SU-DHL-6 (cell line): Measurements from ENCODE around the gene RACGAP1.

ENCODE experiments used
- H2AFZ ChIP-seq: fragments of 200-600 bp; sonication (generic); 2 replicates; pipeline ENCODE4 v1.6.1; 2014; ENCODE audit warnings: low read depth, mild to moderate bottlenecking, moderate library complexity, mixed read lengths, antibody characterized with exemption, low read length; ENCODE audit not compliant: severe bottlenecking
- H3F3A ChIP-seq: fragments of 200-600 bp; shearing (Covaris generic); 2 replicates; pipeline ENCODE4 v1.6.0; 2016; ENCODE audit warnings: antibody characterized with exemption, mild to moderate bottlenecking; ENCODE audit not compliant: insufficient read depth
- H3K27ac ChIP-seq: fragments of 200-600 bp; sonication (generic); 2 replicates; pipeline ENCODE4 v1.5.1; 2016; ENCODE audit warnings: low read depth, mild to moderate bottlenecking, low read length, moderate library complexity, mixed read lengths
- H3K27me3 ChIP-seq: fragments of 200-600 bp; sonication (generic), shearing (Covaris generic); 2 replicates; pipeline ENCODE4 v1.6.0; 2014; ENCODE audit warnings: mild to moderate bottlenecking, low read length
- H3K36me3 ChIP-seq: fragments of 200-600 bp; sonication (generic); 2 replicates; pipeline ENCODE4 v1.6.1; 2014; ENCODE audit warnings: mild to moderate bottlenecking, low read length, mixed read lengths
- H3K4me2 ChIP-seq: fragments of 300-600, 200-600 bp; shearing (Covaris generic), sonication (generic); 2 replicates; pipeline ENCODE4 v1.6.0; 2014; ENCODE audit warnings: low read length, low read depth, mild to moderate bottlenecking; ENCODE audit not compliant: poor library complexity, severe bottlenecking
- H3K4me3 ChIP-seq: fragments of 200-600 bp; sonication (generic); 2 replicates; pipeline ENCODE4 v1.5.1; 2014; ENCODE audit warnings: antibody characterized with exemption, low read length, mild to moderate bottlenecking, mixed read lengths; ENCODE audit not compliant: insufficient read depth, poor library complexity, severe bottlenecking
- H3K79me2 ChIP-seq: fragments of 200-600 bp; sonication (generic); 2 replicates; pipeline ENCODE4 v1.6.1; 2014; ENCODE audit warnings: mild to moderate bottlenecking, low read length, moderate library complexity; ENCODE audit not compliant: insufficient read depth
- H3K9ac ChIP-seq: fragments of 200-600 bp; sonication (generic); 2 replicates; pipeline ENCODE4 v1.7.0; 2014; ENCODE audit warnings: mild to moderate bottlenecking, low read length
- H3K9me2 ChIP-seq: fragments of 200-600 bp; sonication (generic); replicated peaks from 2 replicates; pipeline ENCODE4 v1.6.1; 2014; ENCODE audit warnings: low read length; ENCODE audit not compliant: insufficient read depth
- H3K9me3 ChIP-seq: fragments of 200-600 bp; sonication (generic); 2 replicates; pipeline ENCODE4 v1.6.1; 2014; ENCODE audit warnings: low read length, mixed read lengths; ENCODE audit not compliant: insufficient read depth
- H4K20me1 ChIP-seq: fragments of 200-600 bp; sonication (generic); 2 replicates; pipeline ENCODE4 v1.6.1; 2014; ENCODE audit warnings: low read depth, mild to moderate bottlenecking, antibody characterized with exemption, low read length, moderate library complexity, mixed read lengths
- CTCF ChIP-seq: fragments of 200-600 bp; sonication (generic); IDR thresholded peaks from one replicate; pipeline ENCODE4 v1.5.1; 2017; ENCODE audit warnings: antibody characterized with exemption, mild to moderate bottlenecking, low read length, moderate library complexity; ENCODE audit not compliant: insufficient read depth, poor library complexity, severe bottlenecking
- EZH2phosphoT487 ChIP-seq: fragments of 200-600 bp; sonication (generic), shearing (Covaris generic); conservative IDR thresholded peaks from 2 replicates; pipeline ENCODE4 v1.6.1; 2018; ENCODE audit warnings: mild to moderate bottlenecking, antibody characterized with exemption, low read length, moderate library complexity, mixed read lengths

RACGAP1 gene

GRCh38 chr12:50018154-50018553 is 7.1 kb downstream of the RACGAP1 start:
- Histone ChIP-seq H3K9me2 (no peaks in the 10 kb centered on the region), H3K36me3 (peaks cover 26% of the 10 kb centered on the region; the same call in 1 of the 2 replicates), H3K9me3 (no peaks in the 10 kb centered on the region), H3K27me3 (no peaks in the 10 kb centered on the region), H4K20me1 (peaks cover 25% of the 10 kb centered on the region), H3K27ac (no peak overlapping the region), H2AFZ (no peak overlapping the region), H3K4me3 (no peak overlapping the region), H3K4me2 (no peak overlapping the region), H3F3A (no peaks in the 10 kb centered on the region; the same call in 1 of the 2 replicates), H3K79me2 (peaks cover 93% of the 10 kb centered on the region), H3K9ac (no peak overlapping the region)
- TF ChIP-seq EZH2phosphoT487: no peak
- no peak for TF ChIP-seq CTCF

GRCh38 chr12:50017641-50018040 is 7.7 kb downstream of the RACGAP1 start:
- TF ChIP-seq EZH2phosphoT487 (no peak), CTCF (no peak)

GRCh38 chr12:50016501-50017475 is 8.5 kb downstream of the RACGAP1 start:
- H2AFZ ChIP-seq: no peak overlapping the region
- no peak for TF ChIP-seq CTCF
- TF ChIP-seq EZH2phosphoT487: no peak
- H3F3A ChIP-seq: no peaks in the 10 kb centered on the region
- peaks cover 26% of the 10 kb centered on the region; the same call in 1 of the 2 replicates for H3K36me3 ChIP-seq
- H3K79me2 ChIP-seq: peaks cover 82% of the 10 kb centered on the region
- no peaks in the 10 kb centered on the region for H3K9me3 ChIP-seq
- no peak overlapping the region for H3K27ac ChIP-seq
- no peaks in the 10 kb centered on the region for H3K27me3 ChIP-seq
- no peaks in the 10 kb centered on the region for H3K9me2 ChIP-seq
- peaks cover 25% of the 10 kb centered on the region for H4K20me1 ChIP-seq
- H3K4me2 ChIP-seq: no peak overlapping the region
- H3K4me3 ChIP-seq: no peak overlapping the region
- H3K9ac ChIP-seq: no peak overlapping the region

More at GRCh38 chr12:50017641-50018040, 7.7 kb downstream of the RACGAP1 start:
- Histone ChIP-seq H3K9ac (no peak overlapping the region), H3K27me3 (no peaks in the 10 kb centered on the region), H3K36me3 (peaks cover 26% of the 10 kb centered on the region; the same call in 1 of the 2 replicates), H2AFZ (no peak overlapping the region), H3K9me3 (no peaks in the 10 kb centered on the region), H4K20me1 (peaks cover 25% of the 10 kb centered on the region), H3K79me2 (peaks cover 91% of the 10 kb centered on the region), H3F3A (no peaks in the 10 kb centered on the region), H3K9me2 (no peaks in the 10 kb centered on the region), H3K27ac (no peak overlapping the region), H3K4me2 (no peak overlapping the region), H3K4me3 (no peak overlapping the region)
